PC-3 (cell line): ENCODE measurements around the gene SLC25A21. TPM values are rescaled to one million over a fixed set of nuclear protein-coding genes. Genes with fewer than 3 reads are reported as not detected.

ENCODE experiments used
- ATAC-seq: fragments of 200-7000 bp; cut with Tn5 transposase; 2 replicates; pipeline ENCODE4 v1.9.1; 2020; ENCODE audit warnings: mild to moderate bottlenecking, moderate library complexity
- BruUV-seq: library from RNA; stranded (reverse); fragments of 400-500 nt; replicated peaks from 2 replicates; lab custom pipeline; 2021; lab: Mats Ljungman, UMichigan
- CTCF ChIA-PET: fragments of 300-600 bp; sonication (Branson Sonifier 250); formaldehyde crosslinking; loops from one replicate; lab custom pipeline; 2022; ENCODE audit warnings: antibody characterized with exemption; lab: Charles Lee
- POLR2A ChIA-PET: fragments of 300-600 bp; sonication (Branson Sonifier 250); formaldehyde crosslinking; loops from one replicate; lab custom pipeline; 2022; ENCODE audit warnings: antibody characterized with exemption; ENCODE audit not compliant: unreplicated experiment; lab: Charles Lee
- DNase-seq: peaks from one replicate; pipeline ENCODE4 v3.0.0-alpha.2; 2015
- H2AFZ ChIP-seq: fragments of 300-600 bp; sonication (generic); 2 replicates; pipeline ENCODE4 v1.6.0; 2016; ENCODE audit warnings: antibody characterized with exemption, low read length
- H3F3A ChIP-seq: fragments of 300-600 bp; sonication (generic); one replicate; pipeline ENCODE4 v1.6.0; 2017; ENCODE audit warnings: antibody characterized with exemption, low read length, control low read depth, mild to moderate bottlenecking; ENCODE audit not compliant: unreplicated experiment
- H3K27ac ChIP-seq: fragments of 300-600 bp; sonication (generic); 2 replicates; pipeline ENCODE4 v1.5.1; 2016; ENCODE audit warnings: mild to moderate bottlenecking, low read length
- H3K27me3 ChIP-seq: fragments of 300-600 bp; sonication (generic); 2 replicates; pipeline ENCODE4 v1.6.1; 2016; ENCODE audit warnings: low read length, mixed read lengths
- H3K36me3 ChIP-seq: fragments of 300-600 bp; sonication (generic); 2 replicates; pipeline ENCODE4 v1.6.1; 2016; ENCODE audit warnings: low read depth, mixed run types, low read length, mixed read lengths
- H3K4me1 ChIP-seq: fragments of 300-600 bp; sonication (generic); 2 replicates; pipeline ENCODE4 v1.5.1; 2016; ENCODE audit warnings: low read length; ENCODE audit not compliant: insufficient read depth
- H3K4me2 ChIP-seq: fragments of 300-600 bp; sonication (generic); 2 replicates; pipeline ENCODE4 v1.6.0; 2016; ENCODE audit warnings: low read length
- H3K4me3 ChIP-seq: fragments of 300-600 bp; sonication (generic); 2 replicates; pipeline ENCODE4 v1.5.1; 2016; ENCODE audit warnings: mild to moderate bottlenecking, low read length, mixed read lengths
- H3K79me2 ChIP-seq: fragments of 300-600 bp; sonication (generic); 2 replicates; pipeline ENCODE4 v1.6.1; 2017; ENCODE audit warnings: low read length, mixed read lengths
- H3K9ac ChIP-seq: fragments of 300-600 bp; sonication (generic); 2 replicates; pipeline ENCODE4 v1.6.0; 2016; ENCODE audit warnings: mild to moderate bottlenecking, low read length
- H3K9me2 ChIP-seq: fragments of 300-600 bp; sonication (generic); replicated peaks from 2 replicates; pipeline ENCODE4 v1.6.1; 2016; ENCODE audit warnings: mixed run types, low read length, mixed read lengths
- H3K9me3 ChIP-seq: fragments of 300-600 bp; sonication (generic); 2 replicates; pipeline ENCODE4 v1.6.1; 2016; ENCODE audit warnings: low read length, mixed read lengths
- H4K20me1 ChIP-seq: fragments of 300-600 bp; sonication (generic); 2 replicates; pipeline ENCODE4 v1.6.1; 2016; ENCODE audit warnings: low read length, mixed read lengths
- EZH2 ChIP-seq: fragments of 300-600 bp; sonication (generic); IDR thresholded peaks from one replicate; pipeline ENCODE4 v1.6.1; 2017; ENCODE audit warnings: antibody characterized with exemption, mild to moderate bottlenecking, low read length; ENCODE audit not compliant: unreplicated experiment
- EZH2phosphoT487 ChIP-seq: fragments of 300-600 bp; sonication (generic); IDR thresholded peaks from 2 replicates; pipeline ENCODE4 v1.6.1; 2018; ENCODE audit warnings: mild to moderate bottlenecking, antibody characterized with exemption, low read length, borderline replicate concordance
- intact Hi-C: fragments of 100-400 bp; cut with micrococcal nuclease; formaldehyde crosslinking; loops from 2 replicates; pipeline ENCODE4 v1.9.0; 2023
- total RNA-seq: library from RNA; depleted of rRNA; stranded (reverse); fragments of >200 nt; gene quantifications from 2 replicates; pipeline ENCODE4 v1.2.3, GENCODE V29; 2014
- TF ChIP-seq, protein P1 (sequence below): fragments of 300-600 bp; sonication (generic); conservative IDR thresholded peaks from 2 replicates; pipeline ENCODE4 v1.5.1; 2017; ENCODE audit warnings: antibody characterized with exemption, low read depth, mild to moderate bottlenecking, low read length

SLC25A21 gene
- total RNA-seq, 1 experiment from 2014 or later: 0.87 TPM

DNA sequence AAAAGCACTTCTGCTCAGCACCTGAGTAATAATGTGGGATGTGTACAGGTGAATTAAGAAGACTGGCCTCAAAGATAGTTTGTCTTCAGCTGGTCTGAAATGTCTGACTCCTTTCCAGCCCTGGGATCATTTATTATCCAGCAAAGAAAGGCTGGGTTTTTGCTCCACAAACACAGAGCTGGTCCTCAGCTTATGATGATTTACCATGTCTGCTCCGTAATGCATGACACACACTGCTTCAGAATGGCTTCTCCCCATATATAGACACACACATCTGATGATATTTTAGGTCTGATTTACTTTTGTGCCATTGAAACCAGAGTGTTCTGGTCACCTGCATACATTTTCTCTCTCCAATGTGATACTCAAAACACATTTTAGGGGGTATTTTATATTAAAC lies 225.0 kb downstream of the SLC25A21 start:
- POLR2A ChIA-PET: no interaction called here
- intact Hi-C loops: loop anchor here (10.0 kb wide), 1 partner anchor 287 kb away; no protein-coding TSS in a partner anchor
- no TSS peak for BruUV-seq
- TF ChIP-seq EZH2phosphoT487 (no peak), EZH2 (no peak)
- TF ChIP-seq, protein P1, sequence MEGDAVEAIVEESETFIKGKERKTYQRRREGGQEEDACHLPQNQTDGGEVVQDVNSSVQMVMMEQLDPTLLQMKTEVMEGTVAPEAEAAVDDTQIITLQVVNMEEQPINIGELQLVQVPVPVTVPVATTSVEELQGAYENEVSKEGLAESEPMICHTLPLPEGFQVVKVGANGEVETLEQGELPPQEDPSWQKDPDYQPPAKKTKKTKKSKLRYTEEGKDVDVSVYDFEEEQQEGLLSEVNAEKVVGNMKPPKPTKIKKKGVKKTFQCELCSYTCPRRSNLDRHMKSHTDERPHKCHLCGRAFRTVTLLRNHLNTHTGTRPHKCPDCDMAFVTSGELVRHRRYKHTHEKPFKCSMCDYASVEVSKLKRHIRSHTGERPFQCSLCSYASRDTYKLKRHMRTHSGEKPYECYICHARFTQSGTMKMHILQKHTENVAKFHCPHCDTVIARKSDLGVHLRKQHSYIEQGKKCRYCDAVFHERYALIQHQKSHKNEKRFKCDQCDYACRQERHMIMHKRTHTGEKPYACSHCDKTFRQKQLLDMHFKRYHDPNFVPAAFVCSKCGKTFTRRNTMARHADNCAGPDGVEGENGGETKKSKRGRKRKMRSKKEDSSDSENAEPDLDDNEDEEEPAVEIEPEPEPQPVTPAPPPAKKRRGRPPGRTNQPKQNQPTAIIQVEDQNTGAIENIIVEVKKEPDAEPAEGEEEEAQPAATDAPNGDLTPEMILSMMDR: no peak
- H3K4me1 ChIP-seq: peaks cover 63% of the 10 kb centered on the region
- DNase-seq (peak; percentile 48), ATAC-seq (peak; percentile 39)
- no peaks in the 10 kb centered on the region for H4K20me1 ChIP-seq
- H3K36me3 ChIP-seq: no peaks in the 10 kb centered on the region
- CTCF ChIA-PET: interaction anchor here (0.5 to 1.3 kb wide), 4 partner anchors 26 to 199 kb away, joined by 3 to 4 read pairs (median 3); no protein-coding TSS in a partner anchor
- no peaks in the 10 kb centered on the region for H3K9me3 ChIP-seq
- H2AFZ ChIP-seq: no peak overlapping the region
- H3K4me2 ChIP-seq: peak overlapping the region; percentile 19
- peak overlapping the region; percentile 11; the same call in 1 of the 2 replicates for H3K9ac ChIP-seq
- H3K27ac ChIP-seq: peak overlapping the region; percentile 70
- no peak overlapping the region for H3K4me3 ChIP-seq
- H3K27me3 ChIP-seq: no peaks in the 10 kb centered on the region
- no peaks in the 10 kb centered on the region for H3K9me2 ChIP-seq
- H3K79me2 ChIP-seq: no peaks in the 10 kb centered on the region
- H3F3A ChIP-seq: peaks cover 7% of the 10 kb centered on the region

DNA sequence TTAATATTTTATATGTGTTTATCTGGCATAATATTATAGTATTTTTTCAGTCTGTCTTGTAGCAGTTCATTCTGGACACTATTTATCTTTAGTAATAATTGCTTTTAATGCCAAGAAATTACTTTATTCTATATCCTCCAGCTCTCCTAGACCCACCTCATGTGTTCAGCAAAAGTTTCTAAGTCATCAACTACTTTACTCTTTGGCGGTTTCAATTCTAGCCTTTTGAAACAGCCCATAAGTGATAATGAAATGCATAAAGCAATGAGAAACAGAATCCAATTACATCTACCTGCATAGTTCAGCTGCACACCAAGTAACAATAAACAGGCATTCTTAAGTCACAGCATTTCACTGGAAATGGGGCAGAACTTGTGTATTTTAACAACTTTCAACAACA lies 225.5 kb downstream of the SLC25A21 start:
- H3K27ac ChIP-seq: peak overlapping the region; percentile 70
- H3K36me3 ChIP-seq: no peaks in the 10 kb centered on the region
- H3K9ac ChIP-seq: peak overlapping the region; percentile 11; the same call in 1 of the 2 replicates
- ChIA-PET CTCF (interaction anchor here (0.5 to 1.3 kb wide), 4 partner anchors 27 to 199 kb away, joined by 3 to 4 read pairs (median 3); no protein-coding TSS in a partner anchor), POLR2A (no interaction called here)
- DNase-seq: no peak
- H3K9me2 ChIP-seq: no peaks in the 10 kb centered on the region
- H3K79me2 ChIP-seq: no peaks in the 10 kb centered on the region
- H3K4me1 ChIP-seq: peaks cover 59% of the 10 kb centered on the region
- H3F3A ChIP-seq: peaks cover 7% of the 10 kb centered on the region
- no peaks in the 10 kb centered on the region for H3K9me3 ChIP-seq
- H3K27me3 ChIP-seq: no peaks in the 10 kb centered on the region
- no peak overlapping the region for H2AFZ ChIP-seq
- H3K4me2 ChIP-seq: peak overlapping the region; percentile 19
- no peak overlapping the region for H3K4me3 ChIP-seq
- H4K20me1 ChIP-seq: no peaks in the 10 kb centered on the region
- TF ChIP-seq EZH2 (no peak), EZH2phosphoT487 (no peak)
- TF ChIP-seq, protein P1: no peak
- no TSS peak for BruUV-seq
- no peak for ATAC-seq
- intact Hi-C loops: loop anchor here (10.0 kb wide), 1 partner anchor 288 kb away; no protein-coding TSS in a partner anchor
